ENCODE data around the gene TTC34. TPM values are rescaled to one million over a fixed set of nuclear protein-coding genes. Genes with fewer than 3 reads are reported as not detected.
A peak's percentile ranks its signal among the peaks of the same experiment; 100 is the strongest.

TTC34 gene
- total RNA-seq, 2 donors from 2014 or later: 0.27 to 0.44 TPM

DNA sequence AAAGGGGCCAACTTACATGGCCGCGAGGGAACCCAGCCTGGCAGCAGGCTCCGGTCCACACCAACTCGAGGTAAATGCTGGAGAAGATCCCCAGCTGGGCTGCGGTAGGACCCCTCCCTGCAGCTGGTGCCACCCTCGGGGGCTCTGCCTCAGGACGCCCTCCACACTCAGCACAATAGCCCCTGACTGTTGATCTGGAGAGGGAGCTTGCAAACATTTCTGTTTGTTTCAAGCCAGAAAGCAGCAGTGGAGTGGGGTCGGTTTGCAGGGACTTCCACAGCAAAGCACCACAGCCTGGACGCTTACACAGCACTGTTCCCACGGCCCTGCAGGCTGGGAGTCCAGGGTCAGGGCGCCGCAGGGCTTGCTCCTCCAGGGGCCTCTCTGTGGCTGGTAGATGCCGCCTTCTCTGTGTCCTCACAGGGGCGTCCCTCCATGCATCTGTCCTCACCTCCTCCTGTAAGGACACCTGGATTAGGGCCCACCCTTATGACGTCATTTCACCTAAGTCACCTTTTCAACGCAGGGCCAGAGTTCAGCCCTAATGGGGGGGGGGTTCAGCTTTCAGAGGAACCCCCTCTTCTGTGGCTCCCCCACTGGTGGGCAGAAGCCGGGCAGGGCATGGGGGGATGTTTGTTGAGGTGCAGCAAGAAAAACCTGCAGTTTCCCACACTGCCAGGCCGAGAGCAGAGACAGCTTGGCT, 24.1 kb upstream of the TTC34 start:
- Histone ChIP-seq H3K4me3 (no peak overlapping the region), H3K4me1 (no peaks in the 10 kb centered on the region), H3K27me3 (no peaks in the 10 kb centered on the region), H3K9me3 (no peaks in the 10 kb centered on the region), H3K27ac (no peak overlapping the region), H3K9ac (ENCODE audit: low read depth in 2 of 2, low read length in 2 of 2) (no peak overlapping the region), H3K36me3 (no peaks in the 10 kb centered on the region)
- TF ChIP-seq, protein P1, sequence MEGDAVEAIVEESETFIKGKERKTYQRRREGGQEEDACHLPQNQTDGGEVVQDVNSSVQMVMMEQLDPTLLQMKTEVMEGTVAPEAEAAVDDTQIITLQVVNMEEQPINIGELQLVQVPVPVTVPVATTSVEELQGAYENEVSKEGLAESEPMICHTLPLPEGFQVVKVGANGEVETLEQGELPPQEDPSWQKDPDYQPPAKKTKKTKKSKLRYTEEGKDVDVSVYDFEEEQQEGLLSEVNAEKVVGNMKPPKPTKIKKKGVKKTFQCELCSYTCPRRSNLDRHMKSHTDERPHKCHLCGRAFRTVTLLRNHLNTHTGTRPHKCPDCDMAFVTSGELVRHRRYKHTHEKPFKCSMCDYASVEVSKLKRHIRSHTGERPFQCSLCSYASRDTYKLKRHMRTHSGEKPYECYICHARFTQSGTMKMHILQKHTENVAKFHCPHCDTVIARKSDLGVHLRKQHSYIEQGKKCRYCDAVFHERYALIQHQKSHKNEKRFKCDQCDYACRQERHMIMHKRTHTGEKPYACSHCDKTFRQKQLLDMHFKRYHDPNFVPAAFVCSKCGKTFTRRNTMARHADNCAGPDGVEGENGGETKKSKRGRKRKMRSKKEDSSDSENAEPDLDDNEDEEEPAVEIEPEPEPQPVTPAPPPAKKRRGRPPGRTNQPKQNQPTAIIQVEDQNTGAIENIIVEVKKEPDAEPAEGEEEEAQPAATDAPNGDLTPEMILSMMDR (IDR thresholded peaks at IDR 0.05): no peak
- DNase-seq: no peak
- intact Hi-C loops (cut with DNase I): loop anchor here (10.0 kb wide), 1 partner anchor 599 kb away; no protein-coding TSS in a partner anchor

DNA sequence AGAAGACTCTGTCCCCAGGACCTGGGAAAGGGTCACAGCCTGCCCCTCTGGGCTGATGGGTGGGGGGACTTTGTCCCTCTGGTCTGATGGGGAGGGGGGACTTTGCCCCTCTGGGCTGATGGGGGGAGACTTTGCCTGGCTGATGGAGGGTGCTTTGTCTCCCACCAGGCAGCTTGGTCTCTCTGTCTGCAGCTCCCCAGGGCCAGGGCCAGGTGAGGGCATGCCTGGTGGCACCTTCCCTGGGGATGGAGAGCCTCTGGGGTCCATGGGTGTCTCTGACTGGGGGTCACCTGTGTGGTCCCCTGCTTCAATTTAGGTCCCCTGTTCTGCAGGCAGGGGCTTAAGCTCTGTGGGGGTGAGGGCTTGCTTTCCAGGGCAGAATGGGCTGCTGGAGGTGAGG, 23.5 kb upstream of the TTC34 start:
- DNase-seq: no peak
- H3K27me3 ChIP-seq: no peaks in the 10 kb centered on the region
- no peak overlapping the region for H3K4me3 ChIP-seq
- no peak overlapping the region for H3K9ac ChIP-seq (ENCODE audit: low read depth in 2 of 2, low read length in 2 of 2)
- H3K36me3 ChIP-seq: no peaks in the 10 kb centered on the region
- intact Hi-C loops (cut with DNase I): loop anchor here (5.0 to 10.0 kb wide), 2 partner anchors 97 to 600 kb away; no protein-coding TSS in a partner anchor
- no peaks in the 10 kb centered on the region for H3K4me1 ChIP-seq
- no peak overlapping the region for H3K27ac ChIP-seq
- H3K9me3 ChIP-seq: no peaks in the 10 kb centered on the region
- TF ChIP-seq, protein P1 (IDR thresholded peaks at IDR 0.05): no peak

DNA sequence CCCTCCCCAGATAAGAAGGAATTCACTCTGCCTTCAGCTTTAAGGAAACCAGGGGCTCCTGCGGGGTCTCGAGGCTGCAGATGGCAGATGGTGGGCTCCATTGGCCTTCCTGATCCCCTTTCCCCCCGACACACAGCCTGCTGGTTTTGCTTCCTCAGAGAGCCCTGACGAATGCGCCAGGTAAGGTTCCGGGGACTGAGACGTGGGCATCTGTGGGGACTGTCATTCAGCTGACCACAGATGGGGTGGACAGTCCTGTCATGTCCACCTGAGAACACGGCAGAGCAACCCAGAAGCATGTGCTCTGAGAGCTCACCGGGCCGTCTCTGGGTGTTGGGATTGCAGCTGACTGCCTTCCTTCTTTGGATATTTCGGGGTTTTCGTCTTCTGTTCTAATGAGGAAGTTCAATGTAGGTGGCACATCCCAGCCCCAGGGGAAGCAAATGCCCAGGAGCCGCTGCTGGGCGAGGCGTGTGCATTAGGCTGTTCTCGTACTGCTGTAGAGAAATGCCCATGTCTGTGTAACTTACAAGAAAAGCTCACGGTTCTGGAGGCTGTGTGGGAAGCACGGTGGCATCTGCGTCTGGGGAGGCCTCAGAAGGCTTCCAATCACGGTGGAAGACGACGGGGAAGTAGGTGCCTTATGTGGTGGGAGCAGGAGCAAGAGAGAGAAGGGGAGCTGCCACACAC, 22.6 kb upstream of the TTC34 start:
- Histone ChIP-seq H3K36me3 (no peaks in the 10 kb centered on the region), H3K4me3 (no peak overlapping the region), H3K9ac (ENCODE audit: low read depth in 2 of 2, low read length in 2 of 2) (no peak overlapping the region), H3K27ac (no peak overlapping the region), H3K9me3 (no peaks in the 10 kb centered on the region), H3K27me3 (no peaks in the 10 kb centered on the region), H3K4me1 (no peaks in the 10 kb centered on the region)
- DNase-seq: no peak
- TF ChIP-seq, protein P1 (IDR thresholded peaks at IDR 0.05): no peak
- intact Hi-C loops (cut with DNase I): loop anchor here (5.0 to 10.0 kb wide), 2 partner anchors 98 to 601 kb away; no protein-coding TSS in a partner anchor

DNA sequence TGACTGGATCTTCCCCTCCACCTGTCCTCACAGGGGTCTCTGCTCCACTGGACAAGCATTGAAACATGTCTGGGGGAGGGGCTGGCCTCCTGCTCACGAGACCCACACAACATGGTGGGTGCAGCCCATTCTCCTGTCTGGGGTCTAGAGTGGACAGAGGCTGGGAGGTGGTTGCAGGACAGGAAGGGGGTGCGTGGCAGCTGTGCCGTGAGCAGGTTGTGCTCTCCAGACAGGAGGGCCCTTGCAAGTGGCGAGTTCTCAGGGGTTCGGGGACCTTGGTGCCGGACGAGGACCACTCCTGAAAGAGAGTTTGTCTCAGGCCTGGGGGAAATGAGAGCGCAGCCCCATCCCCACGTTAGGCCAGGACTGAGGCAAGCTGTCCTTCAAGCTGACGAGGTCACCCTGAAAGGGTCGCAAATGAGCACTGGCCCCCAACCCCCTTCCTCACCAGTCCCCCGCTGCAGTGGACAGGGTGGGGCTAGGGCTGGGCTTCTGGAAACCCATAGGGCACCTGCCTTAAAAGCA, 21.2 kb upstream of the TTC34 start:
- intact Hi-C loops (cut with DNase I): loop anchor here (5.0 to 10.0 kb wide), 2 partner anchors 100 to 602 kb away; no protein-coding TSS in a partner anchor
- Histone ChIP-seq H3K27me3 (no peaks in the 10 kb centered on the region), H3K36me3 (no peaks in the 10 kb centered on the region), H3K4me1 (no peaks in the 10 kb centered on the region), H3K9ac (ENCODE audit: low read depth in 2 of 2, low read length in 2 of 2) (no peak overlapping the region), H3K9me3 (no peaks in the 10 kb centered on the region), H3K4me3 (no peak overlapping the region), H3K27ac (no peak overlapping the region)
- no peak for DNase-seq
- TF ChIP-seq, protein P1 (IDR thresholded peaks at IDR 0.05): no peak

DNA sequence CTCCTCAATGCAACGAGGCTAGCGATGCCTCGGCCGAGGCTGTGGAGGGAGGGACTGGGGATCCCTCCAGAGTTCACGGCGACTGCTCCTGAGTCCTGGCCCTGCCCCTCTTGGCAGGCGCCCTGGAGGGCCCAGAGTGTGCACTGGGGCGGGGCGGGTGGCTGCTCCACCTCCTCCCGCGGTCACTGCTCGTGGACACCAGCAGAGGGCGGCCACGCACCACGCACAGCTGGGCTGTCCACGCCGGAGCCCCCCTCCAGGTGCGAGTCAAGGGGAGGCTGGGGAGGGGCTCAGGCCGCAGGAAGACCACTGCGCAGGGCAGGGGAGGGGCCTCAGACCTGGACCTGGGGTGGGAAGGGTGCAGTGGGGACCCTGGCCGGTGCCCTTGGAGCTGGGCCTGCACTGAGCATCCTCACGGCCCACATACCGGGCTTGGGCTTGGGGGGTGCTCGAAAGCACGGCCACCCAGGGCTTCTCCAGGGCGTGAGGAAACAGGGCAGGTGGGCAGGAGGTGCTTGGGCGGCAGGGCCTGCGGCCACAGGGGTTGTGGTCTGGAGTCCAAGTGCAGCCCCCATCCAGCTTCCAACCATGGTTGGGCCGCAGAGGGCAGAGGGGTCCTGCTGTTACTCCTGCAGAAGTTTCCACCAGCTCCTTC, 20.6 kb upstream of the TTC34 start:
- TF ChIP-seq, protein P1 (IDR thresholded peaks at IDR 0.05): peak; percentile 66
- no peak overlapping the region for H3K4me3 ChIP-seq
- no peak overlapping the region for H3K9ac ChIP-seq (ENCODE audit: low read depth in 2 of 2, low read length in 2 of 2)
- H3K36me3 ChIP-seq: no peaks in the 10 kb centered on the region
- H3K4me1 ChIP-seq: no peaks in the 10 kb centered on the region
- peak; percentile 22 for DNase-seq
- no peaks in the 10 kb centered on the region for H3K27me3 ChIP-seq
- intact Hi-C loops (cut with DNase I): loop anchor here (5.0 to 10.0 kb wide), 2 partner anchors 100 to 603 kb away; no protein-coding TSS in a partner anchor
- H3K27ac ChIP-seq: no peak overlapping the region
- H3K9me3 ChIP-seq: no peaks in the 10 kb centered on the region

All from colonic mucosa (tissue), 4 donors.